Type B pancreatic cell (in vitro differentiated cells): Measurements from ENCODE around the gene TOLLIP. TPM values are rescaled to one million over a fixed set of nuclear protein-coding genes. Genes with fewer than 3 reads are reported as not detected.

Source experiments
- DNase-seq: peaks from one replicate; pipeline ENCODE4 v3.0.0; 2021; ENCODE audit warnings: mixed read lengths; ENCODE audit not compliant: unreplicated experiment; ENCODE audit errors: extremely low spot score
- H3K27ac Mint-ChIP-seq: 2 replicates; pipeline ENCODE4 v1.8.0; 2021; ENCODE audit warnings: mild to moderate bottlenecking, mixed read lengths
- H3K27me3 Mint-ChIP-seq: 2 replicates; pipeline ENCODE4 v1.8.0; 2021; ENCODE audit warnings: mixed read lengths
- H3K36me3 Mint-ChIP-seq: 2 replicates; pipeline ENCODE4 v1.8.0; 2021; ENCODE audit warnings: mixed read lengths
- H3K4me1 Mint-ChIP-seq: one replicate; pipeline ENCODE4 v1.8.0; 2021; ENCODE audit warnings: mixed read lengths; ENCODE audit not compliant: unreplicated experiment
- H3K4me3 Mint-ChIP-seq: 2 replicates; pipeline ENCODE4 v1.8.0; 2021; ENCODE audit warnings: mild to moderate bottlenecking, mixed read lengths
- H3K9me3 Mint-ChIP-seq: 2 replicates; pipeline ENCODE4 v1.8.0; 2021; ENCODE audit warnings: mixed read lengths
- total RNA-seq: library from RNA; stranded (reverse); gene quantifications from 2 replicates; pipeline ENCODE4 v1.2.1, GENCODE V29; 2021; ENCODE audit warnings: low replicate concordance
- TF ChIP-seq, protein P1 (sequence below): fragments of 200-600 bp; sonication (generic); conservative IDR thresholded peaks from 2 replicates; pipeline ENCODE4 v1.5.0; 2021; ENCODE audit warnings: antibody characterized with exemption, mild to moderate bottlenecking

TOLLIP gene
- total RNA-seq, 1 donor from 2014 or later, result 49.2 TPM

- no peak overlapping the region for H3K27ac Mint-ChIP-seq
- no peaks in the 10 kb centered on the region for H3K4me1 Mint-ChIP-seq
- no peaks in the 10 kb centered on the region for H3K9me3 Mint-ChIP-seq
- TF ChIP-seq, protein P1, sequence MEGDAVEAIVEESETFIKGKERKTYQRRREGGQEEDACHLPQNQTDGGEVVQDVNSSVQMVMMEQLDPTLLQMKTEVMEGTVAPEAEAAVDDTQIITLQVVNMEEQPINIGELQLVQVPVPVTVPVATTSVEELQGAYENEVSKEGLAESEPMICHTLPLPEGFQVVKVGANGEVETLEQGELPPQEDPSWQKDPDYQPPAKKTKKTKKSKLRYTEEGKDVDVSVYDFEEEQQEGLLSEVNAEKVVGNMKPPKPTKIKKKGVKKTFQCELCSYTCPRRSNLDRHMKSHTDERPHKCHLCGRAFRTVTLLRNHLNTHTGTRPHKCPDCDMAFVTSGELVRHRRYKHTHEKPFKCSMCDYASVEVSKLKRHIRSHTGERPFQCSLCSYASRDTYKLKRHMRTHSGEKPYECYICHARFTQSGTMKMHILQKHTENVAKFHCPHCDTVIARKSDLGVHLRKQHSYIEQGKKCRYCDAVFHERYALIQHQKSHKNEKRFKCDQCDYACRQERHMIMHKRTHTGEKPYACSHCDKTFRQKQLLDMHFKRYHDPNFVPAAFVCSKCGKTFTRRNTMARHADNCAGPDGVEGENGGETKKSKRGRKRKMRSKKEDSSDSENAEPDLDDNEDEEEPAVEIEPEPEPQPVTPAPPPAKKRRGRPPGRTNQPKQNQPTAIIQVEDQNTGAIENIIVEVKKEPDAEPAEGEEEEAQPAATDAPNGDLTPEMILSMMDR, result no peak
- no peak for DNase-seq
- H3K36me3 Mint-ChIP-seq, result no peaks in the 10 kb centered on the region
- H3K27me3 Mint-ChIP-seq, result no peaks in the 10 kb centered on the region
- H3K4me3 Mint-ChIP-seq, result no peak overlapping the region
Measured at GRCh38 chr11:1241706-1242105, 67.7 kb downstream of the TOLLIP start.

DNA sequence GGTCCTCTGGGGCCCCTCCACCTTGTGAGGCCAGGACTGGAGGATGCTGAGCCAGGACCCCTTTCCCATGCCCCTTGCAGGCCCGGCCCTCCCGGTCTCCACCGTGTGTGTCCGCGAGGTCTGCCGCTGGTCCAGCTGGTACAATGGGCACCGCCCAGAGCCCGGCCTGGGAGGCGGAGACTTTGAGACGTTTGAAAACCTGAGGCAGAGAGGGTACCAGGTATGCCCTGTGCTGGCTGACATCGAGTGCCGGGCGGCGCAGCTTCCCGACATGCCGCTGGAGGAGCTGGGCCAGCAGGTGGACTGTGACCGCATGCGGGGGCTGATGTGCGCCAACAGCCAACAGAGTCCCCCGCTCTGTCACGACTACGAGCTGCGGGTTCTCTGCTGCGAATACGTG, 68.7 kb downstream of the TOLLIP start:
- no peaks in the 10 kb centered on the region for H3K9me3 Mint-ChIP-seq
- no peaks in the 10 kb centered on the region for H3K36me3 Mint-ChIP-seq
- no peak for DNase-seq
- H3K27me3 Mint-ChIP-seq, result no peaks in the 10 kb centered on the region
- H3K27ac Mint-ChIP-seq, result no peak overlapping the region
- TF ChIP-seq, protein P1, result no peak
- H3K4me1 Mint-ChIP-seq, result no peaks in the 10 kb centered on the region
- no peak overlapping the region for H3K4me3 Mint-ChIP-seq

DNA sequence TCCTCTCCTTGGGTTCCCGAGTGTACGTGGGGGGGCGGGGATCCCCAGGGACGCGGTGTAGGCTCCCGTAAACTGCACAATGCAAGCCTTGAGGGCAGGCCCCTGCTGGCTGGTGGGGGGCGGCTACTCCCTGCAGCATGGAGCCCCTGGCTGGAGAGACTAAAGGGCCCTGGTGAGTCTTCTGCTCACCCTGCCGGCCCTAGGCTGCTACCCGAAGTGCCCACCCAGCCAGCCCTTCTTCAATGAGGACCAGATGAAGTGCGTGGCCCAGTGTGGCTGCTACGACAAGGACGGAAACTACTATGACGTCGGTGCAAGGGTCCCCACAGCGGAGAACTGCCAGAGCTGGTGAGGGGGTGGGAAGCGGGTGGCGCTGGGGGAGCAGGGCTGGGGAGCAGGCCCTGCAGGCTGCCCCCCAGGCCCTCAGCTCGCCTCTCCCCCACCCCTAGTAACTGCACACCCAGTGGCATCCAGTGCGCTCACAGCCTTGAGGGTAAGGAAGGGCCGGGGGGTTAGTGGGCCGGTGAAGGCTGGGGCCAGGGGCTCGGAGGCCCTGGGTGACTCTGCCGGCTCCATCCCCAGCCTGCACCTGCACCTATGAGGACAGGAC, 69.7 kb downstream of the TOLLIP start:
- Mint-ChIP-seq H3K9me3 (no peaks in the 10 kb centered on the region), H3K27me3 (no peaks in the 10 kb centered on the region), H3K36me3 (no peaks in the 10 kb centered on the region), H3K4me3 (no peak overlapping the region), H3K27ac (no peak overlapping the region), H3K4me1 (no peaks in the 10 kb centered on the region)
- DNase-seq, result no peak
- TF ChIP-seq, protein P1, result no peak

- no peaks in the 10 kb centered on the region for H3K4me1 Mint-ChIP-seq
- H3K9me3 Mint-ChIP-seq, result no peaks in the 10 kb centered on the region
- no peaks in the 10 kb centered on the region for H3K36me3 Mint-ChIP-seq
- no peak for DNase-seq
- no peaks in the 10 kb centered on the region for H3K27me3 Mint-ChIP-seq
- H3K27ac Mint-ChIP-seq, result no peak overlapping the region
- TF ChIP-seq, protein P1, result no peak
- H3K4me3 Mint-ChIP-seq, result no peak overlapping the region
Measured at GRCh38 chr11:1238767-1239595, 70.5 kb downstream of the TOLLIP start.

- H3K27ac Mint-ChIP-seq, result no peak overlapping the region
Measured at GRCh38 chr11:1237851-1238250, 71.6 kb downstream of the TOLLIP start.

More at GRCh38 chr11:1237851-1238250, 71.6 kb downstream of the TOLLIP start:
- no peaks in the 10 kb centered on the region for H3K4me1 Mint-ChIP-seq
- TF ChIP-seq, protein P1, result no peak
- H3K27me3 Mint-ChIP-seq, result no peaks in the 10 kb centered on the region
- no peaks in the 10 kb centered on the region for H3K36me3 Mint-ChIP-seq
- H3K4me3 Mint-ChIP-seq, result no peak overlapping the region
- no peaks in the 10 kb centered on the region for H3K9me3 Mint-ChIP-seq
- no peak for DNase-seq
